Common myeloid progenitor, CD34-positive (primary cell): ENCODE results near the gene FSCN2.

ENCODE experiments used
- CTCF ChIA-PET: fragments of 350-600 bp; sonication (Branson Sonifier 250); formaldehyde crosslinking; loops from one replicate; lab custom pipeline; 2021; ENCODE audit warnings: antibody characterized with exemption; lab: Charles Lee
- POLR2A ChIA-PET: fragments of 350-600 bp; sonication (Branson Sonifier 250); formaldehyde crosslinking; loops from one replicate; lab custom pipeline; 2021; ENCODE audit warnings: antibody characterized with exemption; lab: Charles Lee
- DNase-seq, 3 donors: peaks; one replicate each; pipeline versions ENCODE4 v3.0.0 to v3.0.0-alpha.2; 2013
- H3K27ac ChIP-seq, 2 experiments: 1 replicate in 1 of 2; 2 replicates in 1 of 2; pipeline ENCODE4 v1.7.0; 2013; ENCODE audit warnings: inconsistent platforms in 2 of 2, low read length in 2 of 2, mild to moderate bottlenecking in 2 of 2, low read depth in 1 of 2, moderate library complexity in 1 of 2; ENCODE audit not compliant: severe bottlenecking in 2 of 2, insufficient read depth in 1 of 2, poor library complexity in 1 of 2
- H3K27me3 ChIP-seq, 5 experiments: replicated peaks in 2 of 5; 1 replicate in 3 of 5; 2 replicates in 2 of 5; pipeline versions ENCODE4 v1.6.1 to v1.7.0; 2013; ENCODE audit warnings: low read length in 4 of 5, mild to moderate bottlenecking in 2 of 5, moderate library complexity in 2 of 5, inconsistent platforms in 1 of 5; ENCODE audit not compliant: insufficient read depth in 5 of 5, control insufficient read depth in 4 of 5
- H3K36me3 ChIP-seq, 4 experiments: 1 replicate in 2 of 4; 2 replicates in 2 of 4; pipeline versions ENCODE4 v1.6.1 to v1.7.0; 2013; ENCODE audit warnings: low read length in 3 of 4, control low read depth in 1 of 4, mild to moderate bottlenecking in 1 of 4; ENCODE audit not compliant: control insufficient read depth in 4 of 4, insufficient read depth in 4 of 4
- H3K4me1 ChIP-seq, 4 experiments: 1 replicate in 3 of 4; 2 replicates in 1 of 4; pipeline versions ENCODE4 v1.6.1 to v1.7.1; 2013; ENCODE audit warnings: low read length in 3 of 4, mild to moderate bottlenecking in 3 of 4, control low read depth in 1 of 4, inconsistent platforms in 1 of 4, moderate library complexity in 1 of 4; ENCODE audit not compliant: control insufficient read depth in 4 of 4, insufficient read depth in 4 of 4; ENCODE audit errors: control extremely low read depth in 1 of 4
- H3K4me3 ChIP-seq, 7 experiments: 1 replicate in 4 of 7; 2 replicates in 3 of 7; pipeline versions ENCODE4 v1.5.1 to v1.7.0; 2013; ENCODE audit warnings: mild to moderate bottlenecking in 7 of 7, low read length in 6 of 7, moderate library complexity in 6 of 7, inconsistent platforms in 2 of 7, low read depth in 2 of 7, control low read depth in 1 of 7; ENCODE audit not compliant: insufficient read depth in 4 of 7, control insufficient read depth in 1 of 7; ENCODE audit errors: extremely low read depth in 1 of 7
- H3K9me3 ChIP-seq, 5 experiments: 1 replicate in 4 of 5; 2 replicates in 1 of 5; pipeline versions ENCODE4 v1.6.1 to v1.7.1; 2013; ENCODE audit warnings: low read length in 4 of 5, mild to moderate bottlenecking in 2 of 5, inconsistent platforms in 1 of 5, low read depth in 1 of 5, moderate library complexity in 1 of 5; ENCODE audit not compliant: control insufficient read depth in 4 of 5, insufficient read depth in 2 of 5; ENCODE audit errors: control extremely low read depth in 1 of 5
- WGBS: methylation state at CpG from one replicate; pipeline ENCODE4 v1.1.5; 2013; ENCODE audit not compliant: insufficient coverage; 5-methylcytosine and 5-hydroxymethylcytosine counted together

Gene FSCN2

DNA sequence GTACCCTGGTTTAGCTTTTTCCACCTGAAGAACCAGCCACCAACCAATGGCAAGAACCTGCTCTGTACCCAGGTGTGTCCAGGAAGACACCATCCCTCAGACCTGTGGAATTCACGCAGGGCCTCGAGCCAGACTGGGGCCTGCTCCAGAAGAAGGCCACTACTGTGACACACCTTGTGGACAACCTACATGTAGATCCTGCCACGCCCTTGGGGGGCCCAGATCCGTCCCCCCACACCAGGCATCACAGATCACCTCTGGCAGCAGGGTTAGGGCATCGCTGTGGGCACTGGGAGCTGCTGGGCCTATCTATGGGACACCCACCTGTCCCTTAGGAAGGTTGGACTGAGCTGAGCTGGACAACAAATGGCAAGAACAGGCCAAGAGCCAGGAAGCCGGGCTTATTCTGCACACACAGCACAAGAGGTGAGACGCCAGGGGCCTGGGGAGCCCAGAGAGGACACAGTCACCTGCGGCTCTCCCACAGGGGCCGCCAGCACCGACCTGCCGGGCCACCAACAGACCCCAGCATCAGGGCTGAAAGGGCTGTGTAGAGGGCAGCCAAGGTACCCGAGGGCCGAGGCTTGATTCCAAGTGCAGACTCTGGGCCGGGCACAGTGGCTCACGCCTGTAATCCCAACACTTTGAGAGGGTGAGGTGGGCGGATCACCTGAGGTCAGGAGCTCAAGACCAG, 16.3 kb downstream of the FSCN2 start:
- Histone ChIP-seq H3K36me3 (peaks cover 10 to 87% (median 71%) of the 10 kb centered on the region in 4 experiments), H3K4me3 (no peak overlapping the region), H3K27ac (no peak overlapping the region), H3K27me3 (no peaks in the 10 kb centered on the region), H3K9me3 (no peaks in the 10 kb centered on the region), H3K4me1 (no peaks in the 10 kb centered on the region)
- ChIA-PET CTCF (interaction anchor here (1.0 to 2.3 kb wide), 4 partner anchors 8 to 57 kb away, joined by 3 to 9 read pairs (median 5); partner anchors contain the start of gene FAAP100), POLR2A (no interaction called here)
- WGBS, result 93% methylated on average over 14 of the region's 16 CpGs
- DNase-seq, result no peak

DNA sequence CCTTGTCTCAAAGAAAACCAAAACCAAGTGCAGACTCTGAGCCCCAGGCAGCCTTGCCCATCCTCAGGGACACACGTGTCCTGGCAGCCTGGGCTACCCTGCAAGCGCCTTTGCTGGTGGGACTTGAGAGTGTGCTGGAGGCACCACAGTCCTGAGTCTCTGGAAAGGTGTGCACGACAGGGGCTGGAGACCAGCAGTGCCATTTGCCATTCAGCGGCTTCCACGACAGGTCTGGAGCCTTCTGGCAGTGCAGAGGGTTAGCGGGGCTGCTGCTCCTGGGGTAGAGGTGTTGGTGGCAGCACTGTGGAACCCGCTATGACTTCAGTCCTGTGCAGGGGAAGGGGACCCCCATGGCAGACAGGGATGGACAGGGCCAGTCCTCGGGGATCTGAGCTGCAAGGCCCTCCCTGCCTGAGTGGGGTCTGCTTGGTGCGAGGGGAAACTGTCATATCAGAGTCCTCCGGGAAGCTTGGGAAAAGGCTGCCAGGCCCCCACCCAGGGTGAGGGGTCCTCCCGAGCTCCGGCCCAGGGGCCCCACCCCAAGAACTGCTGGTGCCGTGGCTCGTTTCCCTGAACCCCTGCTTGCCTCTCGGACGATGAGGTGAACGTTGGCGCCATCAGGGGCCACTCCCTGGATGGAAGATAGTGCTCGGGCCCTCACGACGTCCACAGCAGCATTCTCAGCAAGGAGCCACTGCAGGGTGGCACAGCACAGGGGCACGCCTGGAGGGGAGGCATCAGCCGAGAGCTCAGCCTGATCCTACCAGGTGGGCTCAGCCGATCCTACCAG, 17.2 kb downstream of the FSCN2 start:
- no peak for DNase-seq
- no peak overlapping the region for H3K27ac ChIP-seq
- H3K27me3 ChIP-seq, result no peaks in the 10 kb centered on the region
- CTCF ChIA-PET, result interaction anchor here (1.4 to 2.3 kb wide), 3 partner anchors 11 to 235 kb away, joined by 3 to 7 read pairs (median 5); no protein-coding TSS in a partner anchor
- no peak overlapping the region for H3K4me3 ChIP-seq
- WGBS, result 92% methylated on average over 23 of the region's 24 CpGs
- H3K36me3 ChIP-seq, result peaks cover 11 to 88% (median 71%) of the 10 kb centered on the region in 4 experiments
- POLR2A ChIA-PET, result interaction anchor here (0.6 to 0.8 kb wide), 2 partner anchors 22 to 41 kb away, joined by 3 to 4 read pairs; no protein-coding TSS in a partner anchor
- no peaks in the 10 kb centered on the region for H3K4me1 ChIP-seq
- no peaks in the 10 kb centered on the region for H3K9me3 ChIP-seq

DNA sequence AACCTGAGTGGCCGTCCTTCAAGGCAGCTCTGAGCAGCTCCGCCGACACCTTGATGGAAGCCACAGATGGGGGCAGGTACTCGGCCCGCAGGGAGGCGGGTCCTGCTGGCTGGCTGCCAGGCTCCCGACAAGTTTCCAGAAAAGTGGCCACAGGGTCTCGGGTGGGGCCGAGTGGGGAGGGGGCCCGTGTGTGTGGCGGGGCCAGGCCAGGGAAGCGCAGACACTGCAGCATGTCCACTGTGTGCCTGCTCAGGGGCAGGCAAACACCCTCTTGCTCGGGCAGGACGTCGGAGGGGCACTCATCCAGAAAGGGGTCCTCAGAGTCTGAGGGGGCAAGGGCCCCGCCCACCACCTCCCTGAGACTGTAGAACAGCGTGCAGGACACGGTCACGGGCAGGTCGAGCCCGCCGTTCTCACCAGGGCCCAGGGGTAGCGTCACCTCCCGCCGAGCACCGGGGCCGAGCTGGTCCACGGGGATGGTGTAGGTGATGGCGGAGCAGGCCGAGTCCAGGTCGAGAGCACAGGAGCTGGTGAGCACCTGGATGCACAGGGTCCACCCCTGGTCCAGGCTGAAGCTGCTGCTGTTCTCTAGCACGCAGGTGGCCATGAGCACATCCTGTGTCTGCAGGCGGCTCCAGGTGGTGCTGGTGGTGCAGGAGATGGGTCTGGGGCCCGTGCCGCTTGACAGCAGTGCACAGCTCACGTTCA, 18.9 kb downstream of the FSCN2 start:
- WGBS, result 94% methylated on average over 29 of the region's 36 CpGs
- Histone ChIP-seq H3K4me1 (peaks cover 0 to 11% (median 9%) of the 10 kb centered on the region in 4 experiments), H3K4me3 (no peak overlapping the region), H3K9me3 (no peaks in the 10 kb centered on the region), H3K36me3 (peaks cover 11 to 81% (median 65%) of the 10 kb centered on the region in 4 experiments), H3K27ac (no peak overlapping the region), H3K27me3 (no peaks in the 10 kb centered on the region)
- DNase-seq, result no peak
- POLR2A ChIA-PET, result no interaction called here
- CTCF ChIA-PET, result interaction anchor here (1.0 to 2.3 kb wide), 2 partner anchors 51 to 54 kb away, joined by 3 to 7 read pairs; no protein-coding TSS in a partner anchor

DNA sequence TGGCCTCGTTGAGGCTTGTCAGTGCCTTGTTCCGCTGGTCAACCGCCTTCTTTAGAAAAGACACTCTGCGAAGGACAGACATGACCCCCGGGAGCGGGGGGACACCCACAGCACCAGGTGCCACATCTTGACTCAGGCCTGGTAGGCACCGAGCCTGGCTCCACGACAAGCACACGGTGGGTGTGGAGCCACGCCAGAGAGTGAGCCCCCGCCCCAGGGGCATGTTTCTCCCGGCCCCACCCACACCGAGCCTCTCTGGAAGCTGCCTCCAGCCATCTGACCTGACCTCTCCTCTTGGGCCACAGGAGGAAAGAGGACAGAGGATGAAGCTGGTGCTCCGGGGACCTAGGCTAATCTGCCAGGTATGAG, 19.4 kb downstream of the FSCN2 start:
- Histone ChIP-seq H3K4me1 (peaks cover 0 to 12% (median 10%) of the 10 kb centered on the region in 4 experiments), H3K36me3 (peaks cover 11 to 77% (median 61%) of the 10 kb centered on the region in 4 experiments), H3K9me3 (no peaks in the 10 kb centered on the region), H3K27ac (no peak overlapping the region), H3K27me3 (no peaks in the 10 kb centered on the region), H3K4me3 (no peak overlapping the region)
- WGBS, result 97% methylated on average over 9 of the region's 14 CpGs
- ChIA-PET POLR2A (no interaction called here), CTCF (no interaction called here)
- no peak for DNase-seq

DNA sequence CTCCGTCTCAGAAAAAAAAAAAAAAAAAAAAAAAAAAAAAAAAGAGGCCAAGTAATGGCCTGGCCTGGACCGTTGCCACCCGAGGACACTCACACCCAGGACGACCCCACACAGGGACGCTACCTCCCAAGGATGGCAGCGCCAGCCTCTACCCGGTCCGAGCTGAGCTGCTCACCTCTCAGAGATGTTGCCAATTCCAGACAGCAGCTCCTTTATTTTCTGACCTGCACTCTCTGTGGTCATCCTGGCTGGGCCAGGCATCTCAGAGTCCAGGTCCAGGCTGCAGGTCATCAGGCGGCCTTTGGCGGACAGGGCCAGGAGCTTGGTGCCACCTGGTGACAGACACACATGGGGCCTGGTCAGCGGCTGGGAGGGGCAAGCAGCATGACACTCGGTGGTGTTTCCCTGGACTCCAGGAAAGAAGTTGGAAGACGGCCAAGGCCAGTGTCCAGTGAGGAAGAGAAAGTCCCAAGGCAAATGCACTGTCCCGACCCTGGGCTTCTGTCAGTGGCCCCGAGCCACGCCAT, 20.9 kb downstream of the FSCN2 start:
- Histone ChIP-seq H3K9me3 (no peaks in the 10 kb centered on the region), H3K36me3 (peaks cover 11 to 62% (median 52%) of the 10 kb centered on the region in 4 experiments), H3K4me3 (no peak overlapping the region), H3K27me3 (no peaks in the 10 kb centered on the region), H3K27ac (no peak overlapping the region), H3K4me1 (peaks cover 0 to 27% (median 24%) of the 10 kb centered on the region in 4 experiments)
- POLR2A ChIA-PET, result no interaction called here
- 98% methylated on average over 15 of the region's 16 CpGs for WGBS
- CTCF ChIA-PET, result interaction anchor here (1.3 kb wide), 1 partner anchor 296 kb away, joined by 3 read pairs; no protein-coding TSS in a partner anchor
- DNase-seq, result no peak

DNA sequence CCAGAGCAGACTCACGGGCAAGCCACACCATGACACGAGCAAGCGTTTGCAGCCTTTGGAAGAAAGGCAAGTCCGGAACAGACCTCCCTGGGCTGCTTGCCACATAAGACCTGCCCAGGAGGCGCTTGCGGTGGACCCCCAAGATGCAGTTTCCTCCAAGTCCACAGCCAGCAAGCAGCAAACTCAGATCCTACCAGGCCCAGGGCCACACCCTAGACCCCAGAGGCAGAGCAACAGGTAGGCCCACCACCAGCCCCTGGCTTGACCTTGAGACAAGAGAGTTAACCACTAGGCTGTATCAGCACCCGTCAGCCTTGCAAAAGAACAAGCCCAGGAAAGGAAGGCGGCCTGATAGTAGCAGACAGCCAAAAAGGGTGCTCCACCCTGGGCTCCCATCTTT, 21.6 kb downstream of the FSCN2 start:
- Histone ChIP-seq H3K27me3 (no peaks in the 10 kb centered on the region), H3K4me1 (peaks cover 0 to 32% (median 29%) of the 10 kb centered on the region in 4 experiments), H3K36me3 (peaks cover 9 to 56% (median 46%) of the 10 kb centered on the region in 4 experiments), H3K27ac (no peak overlapping the region), H3K9me3 (no peaks in the 10 kb centered on the region), H3K4me3 (no peak overlapping the region)
- POLR2A ChIA-PET, result no interaction called here
- no peak for DNase-seq
- WGBS, result 95% methylated on average over 5 of the region's 8 CpGs
- CTCF ChIA-PET, result interaction anchor here (0.6 to 1.3 kb wide), 3 partner anchors 12 to 296 kb away, joined by 3 to 4 read pairs (median 3); no protein-coding TSS in a partner anchor
